Peyer's patch (tissue), 4 donors: Measurements from ENCODE around the gene RHBDL3. TPM values are rescaled to one million over a fixed set of nuclear protein-coding genes. Genes with fewer than 3 reads are reported as not detected.
"Not testable (repeated sequence)": the region's sequence is repeated elsewhere in the genome, so short reads cannot be mapped to it uniquely, and the experiment has no call there.

Experiments
- DNase-seq, 3 donors: peaks; one replicate each; pipeline ENCODE4 v3.0.0-alpha.2; 2017 to 2019
- H3K27ac ChIP-seq, 4 donors: fragments of 200-600 bp; sonication (generic); one replicate each; pipeline ENCODE4 v1.5.1; 2016 to 2019
- H3K27me3 ChIP-seq, 2 donors: fragments of 200-600 bp; sonication (generic); one replicate each; pipeline ENCODE4 v1.5.1; 2019
- H3K36me3 ChIP-seq, 3 donors: fragments of 200-600 bp; sonication (generic); one replicate each; pipeline ENCODE4 v1.5.1; 2016 to 2019
- H3K4me1 ChIP-seq, 4 donors: fragments of 200-600 bp; sonication (generic); one replicate each; pipeline ENCODE4 v1.5.1; 2016 to 2019
- H3K4me3 ChIP-seq, 4 donors: fragments of 200-600 bp; sonication (generic); 1 replicate in 3 of 4; 2 replicates in 1 of 4; pipeline ENCODE4 v1.5.1; 2016 to 2019; ENCODE audit warnings: mild to moderate bottlenecking in 1 of 4
- H3K9me3 ChIP-seq, 4 donors: fragments of 200-600 bp; sonication (generic); one replicate each; pipeline ENCODE4 v1.5.1; 2016 to 2019; ENCODE audit warnings: mild to moderate bottlenecking in 1 of 4
- CTCF ChIP-seq, 6 experiments: fragments of 450-650 bp in 4 of 6; fragments of 200-600 bp in 2 of 6; sonication (generic) in 1 of 6; IDR thresholded peaks; one replicate each; pipeline ENCODE4 v1.5.1; 2017 to 2019; ENCODE audit warnings: antibody characterized with exemption in 6 of 6, mild to moderate bottlenecking in 3 of 6, moderate library complexity in 1 of 6
- POLR2A ChIP-seq, 2 donors: fragments of 450-650 bp; IDR thresholded peaks; one replicate each; pipeline ENCODE4 v1.5.1; 2017; ENCODE audit warnings: antibody characterized with exemption in 2 of 2, mild to moderate bottlenecking in 2 of 2, moderate library complexity in 2 of 2
- total RNA-seq, 4 donors: library from RNA; depleted of rRNA; stranded (reverse); fragments of >200 nt; gene quantifications; one replicate each; pipeline ENCODE4 v1.1.0, GENCODE V29; 2016

RHBDL3 gene
- total RNA-seq, 4 donors from 2014 or later = 0.28 to 0.40 TPM; not detected in 2

- H3K36me3 ChIP-seq = no peaks in the 10 kb centered on the region
- DNase-seq = no peak
- no peaks in the 10 kb centered on the region for H3K9me3 ChIP-seq
- no peak overlapping the region for H3K4me3 ChIP-seq
- H3K27me3 ChIP-seq = no peaks in the 10 kb centered on the region
- H3K27ac ChIP-seq = no peak overlapping the region
- H3K4me1 ChIP-seq = no peaks in the 10 kb centered on the region
- TF ChIP-seq CTCF (IDR thresholded peaks at IDR 0.05) = no peak
- no peak for TF ChIP-seq POLR2A (IDR thresholded peaks at IDR 0.05)
Measured at GRCh38 chr17:32318071-32318470, 52.4 kb downstream of the RHBDL3 start.

- no peak overlapping the region for H3K27ac ChIP-seq
- no peaks in the 10 kb centered on the region for H3K27me3 ChIP-seq
- H3K36me3 ChIP-seq = no peaks in the 10 kb centered on the region
- H3K9me3 ChIP-seq = no peaks in the 10 kb centered on the region
- DNase-seq = peak; percentile 75 to 91 (median 81)
- TF ChIP-seq POLR2A (IDR thresholded peaks at IDR 0.05) (no peak), CTCF (IDR thresholded peaks at IDR 0.05) (peak; percentile 71 to 92 (median 90))
- peak overlapping the region in 1 of 4 donors; percentile 7 for H3K4me3 ChIP-seq
- H3K4me1 ChIP-seq = peaks cover 0 to 9% (median 0%) of the 10 kb centered on the region in 4 donors
Measured at GRCh38 chr17:32319548-32319905, 53.9 kb downstream of the RHBDL3 start.

- H3K4me3 ChIP-seq = not testable (repeated sequence)
Measured at GRCh38 chr17:32320080-32320479, 54.4 kb downstream of the RHBDL3 start.

GRCh38 chr17:32320847-32321246, 55.2 kb downstream of the RHBDL3 start:
- TF ChIP-seq CTCF (IDR thresholded peaks at IDR 0.05) = no peak
- TF ChIP-seq POLR2A (IDR thresholded peaks at IDR 0.05) = no peak
- no peaks in the 10 kb centered on the region for H3K36me3 ChIP-seq

More at GRCh38 chr17:32320080-32320479, 54.4 kb downstream of the RHBDL3 start:
- not testable (repeated sequence) for H3K9me3 ChIP-seq, H3K27ac ChIP-seq, H3K36me3 ChIP-seq, DNase-seq, H3K27me3 ChIP-seq
- peaks cover 0 to 10% (median 0%) of the 10 kb centered on the region in 4 donors for H3K4me1 ChIP-seq

GRCh38 chr17:32323046-32323445, 57.4 kb downstream of the RHBDL3 start:
- Histone ChIP-seq H3K27me3 (no peaks in the 10 kb centered on the region), H3K4me1 (peaks cover 0 to 10% (median 0%) of the 10 kb centered on the region in 4 donors), H3K9me3 (no peaks in the 10 kb centered on the region), H3K4me3 (no peak overlapping the region), H3K36me3 (no peaks in the 10 kb centered on the region), H3K27ac (no peak overlapping the region)
- no peak for DNase-seq
- no peak for TF ChIP-seq POLR2A (IDR thresholded peaks at IDR 0.05)
- no peak for TF ChIP-seq CTCF (IDR thresholded peaks at IDR 0.05)

More at GRCh38 chr17:32320847-32321246, 55.2 kb downstream of the RHBDL3 start:
- Histone ChIP-seq H3K4me1 (peaks cover 0 to 10% (median 0%) of the 10 kb centered on the region in 4 donors), H3K27me3 (no peaks in the 10 kb centered on the region), H3K4me3 (no peak overlapping the region), H3K9me3 (no peaks in the 10 kb centered on the region), H3K27ac (no peak overlapping the region)
- DNase-seq = no peak

GRCh38 chr17:32323811-32324491, 58.3 kb downstream of the RHBDL3 start:
- TF ChIP-seq POLR2A (IDR thresholded peaks at IDR 0.05) = no peak
- TF ChIP-seq CTCF (IDR thresholded peaks at IDR 0.05) = no peak
- Histone ChIP-seq H3K36me3 (no peaks in the 10 kb centered on the region), H3K9me3 (no peaks in the 10 kb centered on the region), H3K27ac (no peak overlapping the region), H3K4me3 (peak overlapping the region in 2 of 4 donors; percentile 28 to 35), H3K27me3 (no peaks in the 10 kb centered on the region), H3K4me1 (peaks cover 0 to 10% (median 0%) of the 10 kb centered on the region in 4 donors)
- peak in 1 of 3 donors; percentile 50 for DNase-seq
